Muscle of arm (tissue), 12 donors: ENCODE measurements around the gene CINP. TPM values are rescaled to one million over a fixed set of nuclear protein-coding genes. Genes with fewer than 3 reads are reported as not detected.
"Not testable (repeated sequence)": the region's sequence is repeated elsewhere in the genome, so short reads cannot be mapped to it uniquely, and the experiment has no call there.

Experiments
- DNase-seq: peaks from one replicate; pipeline ENCODE4 v3.0.0-alpha.2; 2013
- polyA plus RNA-seq, 12 donors: library from polyadenylated mRNA; unstranded; fragments of 120-200 nt; gene quantifications; one replicate each; pipeline ENCODE4 v1.2.1, GENCODE V29; 2013; ENCODE audit not compliant: insufficient read length in 12 of 12

Gene CINP
- polyA plus RNA-seq, 12 donors, result 26.6 to 57.1 (median 31.5) TPM; not detected in 1

DNA sequence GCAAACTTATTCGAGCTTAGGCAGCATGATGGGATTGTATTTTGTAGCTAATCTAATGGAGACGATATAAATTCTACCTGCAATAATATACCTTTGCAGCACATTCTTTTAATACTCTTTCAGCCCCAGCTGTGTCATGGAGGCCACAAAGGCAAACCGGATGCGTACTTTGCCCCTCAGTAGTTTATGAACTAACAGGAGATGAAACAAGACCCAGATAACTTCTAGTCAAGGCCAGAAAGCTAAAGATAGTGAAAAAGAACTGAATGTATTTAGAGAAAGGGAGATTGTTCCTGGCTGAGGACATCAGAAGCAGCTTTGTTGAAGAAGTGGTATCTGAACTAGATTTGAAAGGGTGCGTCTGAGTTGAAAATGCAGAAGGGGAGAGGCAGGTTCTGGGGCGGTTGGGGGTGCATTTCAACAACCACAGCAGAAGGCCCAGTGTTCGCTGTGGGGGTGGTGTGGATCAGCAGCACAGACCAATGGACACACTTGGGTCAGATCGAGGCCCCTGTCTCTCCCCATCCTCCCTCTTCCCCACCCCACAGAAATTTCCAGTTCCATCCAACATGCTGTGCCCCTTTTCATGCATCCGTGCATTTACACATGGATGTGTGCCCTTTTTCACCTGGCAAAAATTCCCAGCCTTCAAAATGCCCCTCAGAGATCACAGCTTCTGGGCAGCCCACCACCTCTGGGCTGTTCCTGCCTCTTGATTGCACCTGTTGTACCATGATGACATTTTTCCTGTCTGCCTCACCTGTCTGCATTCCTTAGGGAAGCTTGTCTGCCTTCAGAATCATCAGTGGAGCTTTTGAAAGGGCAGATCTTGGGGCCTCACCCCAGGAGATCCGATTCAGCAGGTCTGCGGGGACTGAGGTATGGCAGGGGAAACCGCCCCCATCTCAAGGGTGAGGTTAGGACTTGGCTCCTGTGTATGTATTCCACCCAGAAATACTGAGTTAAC is 41.0 kb downstream of the CINP start:
- DNase-seq, result no peak

DNA sequence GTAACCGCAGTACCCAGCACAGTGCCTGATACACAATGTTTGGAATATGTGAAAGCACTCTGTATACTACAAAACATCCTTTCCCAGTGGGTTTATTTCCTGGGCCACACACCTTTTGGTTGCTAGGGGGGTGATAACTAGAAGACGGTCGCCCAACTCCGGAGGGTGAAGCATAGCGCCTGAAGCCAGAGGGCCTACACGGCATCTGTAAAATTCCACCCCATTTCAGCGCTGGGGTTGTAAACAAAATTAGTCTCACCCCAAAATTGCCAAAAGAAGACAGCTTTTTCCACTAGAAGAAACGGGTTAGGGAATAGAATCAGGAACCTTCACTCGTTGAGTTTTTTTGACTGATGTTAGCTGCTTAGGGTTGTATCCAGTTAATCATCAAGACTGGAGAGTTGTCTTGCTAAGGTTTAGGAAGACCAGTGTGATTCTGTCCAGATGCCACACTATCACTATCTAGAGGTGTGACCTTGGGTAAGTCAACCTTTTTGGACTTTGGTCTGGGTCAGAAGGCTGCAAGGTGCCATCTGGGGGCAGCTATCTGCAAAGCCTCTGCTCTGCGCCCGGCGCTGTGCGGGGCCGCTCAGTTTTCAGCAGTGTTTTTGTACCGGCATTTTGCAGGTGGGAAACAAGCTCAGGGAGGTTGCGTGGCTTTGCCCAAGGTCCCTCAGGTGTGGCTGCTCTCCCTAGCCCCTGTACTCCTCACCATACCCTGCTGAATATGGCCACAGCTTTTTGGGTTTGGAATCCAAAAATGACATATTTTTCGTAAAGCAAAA is 41.8 kb downstream of the CINP start:
- no peak for DNase-seq

GRCh38 chr14:102320033-102320660 is 42.5 kb downstream of the CINP start:
- DNase-seq, result peak; percentile 52

DNA sequence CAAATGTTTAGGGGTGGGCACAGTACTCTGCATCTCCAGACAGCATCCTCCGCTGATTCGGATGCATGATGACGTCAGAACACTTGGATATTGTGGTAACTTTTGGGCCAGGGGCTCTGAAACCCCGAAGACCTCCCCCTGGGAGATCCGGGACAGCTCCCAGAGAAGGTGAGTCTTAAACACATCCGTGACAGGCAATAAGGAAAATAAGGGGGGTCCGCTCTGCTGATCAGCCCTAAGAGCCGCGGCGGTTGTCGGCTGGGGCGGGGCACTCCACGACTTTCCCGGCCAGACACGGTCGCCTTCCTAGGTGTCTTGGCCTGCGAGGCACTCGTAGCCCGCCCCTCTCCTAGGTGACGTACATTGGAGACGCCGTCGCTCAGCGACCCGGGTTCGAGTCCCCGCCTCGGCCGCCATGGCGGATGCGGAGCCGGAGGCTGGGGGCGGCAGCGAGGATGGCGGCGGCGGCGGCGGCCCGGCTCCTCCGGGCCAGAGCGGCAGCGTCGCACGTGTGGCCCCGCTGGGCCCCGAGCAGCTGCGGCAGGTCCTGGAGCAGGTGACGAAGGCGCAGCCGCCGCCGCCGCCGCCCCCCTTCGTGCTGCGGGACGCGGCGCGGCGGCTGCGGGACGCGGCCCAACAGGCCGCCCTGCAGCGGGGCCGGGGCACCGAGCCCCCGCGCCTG is 43.2 kb downstream of the CINP start, which contains the start of gene ZNF839:
ZNF839 (plus strand) TSS at position 396 of the 682 bp plus-strand sequence; CDS start at position 416, 20 bp downstream.
- DNase-seq, result peak; percentile 93

- no peak for DNase-seq
Observed at GRCh38 chr14:102318781-102319276, 43.9 kb downstream of the CINP start.

DNA sequence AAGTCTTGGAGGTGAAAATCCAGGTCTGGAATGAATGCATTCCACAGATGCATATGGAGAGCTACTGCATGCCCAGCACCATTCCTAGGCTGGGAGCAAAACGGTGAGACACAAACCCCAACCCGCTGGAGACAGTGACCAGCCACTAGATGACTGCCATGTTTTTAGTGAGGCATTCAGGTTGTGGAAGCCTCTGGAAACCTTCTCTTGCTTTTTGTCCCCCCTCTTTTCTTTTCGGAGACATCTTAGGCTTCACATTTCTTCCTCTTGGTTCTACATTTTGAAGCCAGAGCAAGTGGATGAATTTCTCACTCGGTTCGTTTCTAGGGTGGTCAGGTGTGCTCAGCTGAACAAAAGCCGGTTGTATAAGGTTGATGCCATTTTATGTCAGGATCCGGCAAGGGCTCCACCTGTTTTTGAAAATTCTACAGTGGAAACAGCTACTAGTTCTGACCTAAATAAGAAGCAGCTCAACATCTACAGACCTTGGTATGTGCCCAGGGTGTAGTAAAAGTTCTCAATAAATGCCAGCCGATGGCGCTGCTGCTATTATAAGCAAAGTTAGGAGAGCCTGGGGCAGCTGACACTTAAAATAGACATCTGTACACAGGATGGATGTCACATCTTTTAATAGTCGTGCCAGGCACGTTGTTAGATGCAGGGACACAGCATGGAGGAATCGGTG is 45.0 kb downstream of the CINP start:
- peak; percentile 22 for DNase-seq

GRCh38 chr14:102316743-102317563 is 45.7 kb downstream of the CINP start:
- DNase-seq, result peak; percentile 93

DNA sequence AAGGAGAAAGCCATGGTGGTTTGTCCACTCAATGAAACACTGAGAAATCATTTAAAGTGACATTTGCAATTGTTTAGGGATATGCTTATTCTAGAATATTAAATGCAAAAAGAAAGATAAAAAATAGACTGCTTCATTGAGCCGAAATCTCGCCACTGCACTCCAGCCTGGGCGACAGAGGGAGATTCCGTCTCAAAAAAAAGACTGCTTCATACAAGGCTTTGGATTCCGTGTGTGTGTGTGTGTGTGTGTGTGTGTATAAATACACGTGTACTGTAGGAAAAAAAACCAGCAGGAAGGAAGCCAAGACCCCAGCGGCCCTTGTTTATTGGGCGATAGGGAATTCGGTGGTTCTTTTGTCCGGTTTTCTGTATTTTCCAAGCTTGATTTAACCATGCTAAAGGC is 46.4 kb downstream of the CINP start:
- DNase-seq, result no peak

DNA sequence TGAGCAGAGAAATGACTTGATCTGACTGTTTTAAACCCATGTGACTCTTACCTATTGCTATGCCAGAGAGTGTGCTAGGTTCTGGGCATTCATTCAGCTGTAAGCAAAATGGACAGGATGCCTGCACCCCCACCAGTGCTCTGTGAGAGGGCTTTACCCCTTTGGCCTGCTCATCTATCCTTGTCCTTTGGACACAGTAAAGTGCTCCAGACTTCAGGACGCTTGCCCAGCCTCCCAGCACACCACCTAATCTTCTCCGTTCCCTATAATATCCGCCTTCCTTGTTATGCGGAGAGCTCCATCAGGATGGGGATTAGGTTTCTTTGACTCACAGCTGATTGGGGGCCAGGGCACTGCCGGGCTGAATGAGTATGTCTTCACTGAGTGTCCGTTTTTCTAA is 47.6 kb downstream of the CINP start:
- DNase-seq, result no peak

GRCh38 chr14:102314242-102315011 is 48.3 kb downstream of the CINP start:
- DNase-seq, result peak; percentile 87

DNA sequence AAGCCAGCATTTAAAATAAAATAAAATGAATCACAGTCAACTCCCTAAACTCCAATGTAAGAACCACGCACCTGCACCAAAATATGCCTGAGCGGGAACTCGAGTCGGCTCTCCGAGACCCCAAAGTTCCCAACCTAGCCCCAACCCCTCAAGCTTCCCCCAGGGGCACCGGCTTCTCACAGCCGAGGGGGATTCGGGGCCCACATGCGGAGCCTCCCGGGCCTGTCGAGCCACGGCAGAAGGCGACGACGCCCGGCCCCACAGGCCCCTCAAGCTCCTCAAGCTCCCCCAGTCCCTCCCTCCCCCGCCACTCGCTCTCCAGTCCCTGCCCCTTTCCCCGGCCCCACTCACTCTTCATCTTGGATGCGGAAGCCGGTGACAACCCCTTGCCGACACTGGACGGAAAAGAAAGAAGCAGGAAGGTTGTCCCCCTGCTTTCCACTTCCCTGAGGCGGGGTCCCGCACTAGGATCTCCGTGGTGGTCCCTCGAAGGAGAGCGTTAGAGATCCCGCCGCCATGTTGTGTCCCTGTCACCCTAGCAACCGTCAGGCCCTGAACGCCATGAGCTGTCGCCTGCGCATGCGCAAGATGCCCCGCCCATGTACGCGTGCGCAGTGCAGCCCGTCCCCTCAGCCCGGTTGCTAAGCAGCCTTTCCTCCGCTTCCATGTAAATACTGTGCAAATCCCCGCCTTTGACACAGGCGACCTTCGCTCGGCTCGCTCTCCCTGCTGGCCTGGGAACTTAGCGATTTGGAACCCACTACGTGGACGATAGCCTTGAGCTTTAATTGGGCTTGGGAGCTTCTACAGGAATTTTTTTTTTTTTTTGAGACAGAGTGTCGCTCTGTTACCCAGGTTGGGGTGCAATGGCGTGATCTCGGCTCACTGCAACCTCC is 57.8 kb downstream of the CINP start, which contains the start of gene MOK:
MOK (minus strand) TSS at position 554 of the 896 bp plus-strand sequence; CDS start at position 358, 196 bp downstream.
- DNase-seq, result peak; percentile 99

DNA sequence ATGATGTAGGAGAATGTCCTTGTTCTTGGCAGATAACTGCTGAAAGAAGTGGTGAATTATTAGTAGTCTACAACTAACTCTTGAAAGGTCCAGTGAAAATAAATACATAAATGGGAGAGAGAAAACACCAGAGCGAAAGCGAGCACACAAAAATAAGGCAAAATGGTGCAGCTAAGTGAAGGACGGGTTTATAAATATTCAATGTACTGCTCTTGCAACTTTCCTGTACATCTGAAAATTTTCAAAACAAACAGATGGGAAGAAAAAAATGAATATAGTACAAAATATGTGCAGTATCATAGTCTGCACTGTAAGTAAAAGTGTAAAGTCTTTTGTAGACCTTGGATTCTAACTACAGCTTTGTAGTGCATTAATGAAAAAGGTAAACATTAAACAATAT is 59.0 kb downstream of the CINP start:
- DNase-seq, result no peak

DNA sequence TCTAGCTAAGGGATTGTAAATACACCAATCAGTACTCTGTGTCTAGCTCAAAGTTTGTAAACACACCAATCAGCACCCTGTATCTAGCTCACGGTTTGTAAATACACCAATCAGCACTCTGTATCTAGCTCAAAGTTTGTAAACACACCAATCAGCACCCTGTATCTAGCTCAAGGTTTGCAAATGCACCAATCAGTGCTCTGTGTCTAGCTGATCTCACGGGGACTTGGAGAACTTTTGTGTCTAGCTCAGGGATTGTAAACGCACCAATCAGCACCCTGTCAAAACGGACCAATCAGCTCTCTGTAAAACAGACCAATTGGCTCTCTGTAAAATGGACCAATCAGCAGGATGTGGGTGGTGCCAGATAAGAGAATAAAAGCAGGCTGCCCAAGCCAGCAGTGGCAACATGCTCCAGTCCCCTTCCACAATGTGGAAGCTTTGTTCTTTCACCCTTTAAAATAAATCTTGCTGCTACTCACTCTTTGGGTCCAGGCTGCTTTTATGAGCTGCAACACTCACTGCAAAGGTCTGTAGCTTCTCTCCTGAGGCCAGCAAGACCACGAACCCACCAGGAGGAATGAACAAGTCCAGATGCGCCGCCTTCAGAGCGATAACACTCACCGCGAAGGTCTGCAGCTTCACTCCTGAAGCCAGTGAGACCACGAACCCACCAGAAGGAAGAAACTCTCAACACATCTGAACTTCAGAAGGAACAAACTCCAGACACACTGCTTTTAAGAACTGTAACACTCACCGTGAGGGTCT is 64.2 kb downstream of the CINP start:
- not testable (repeated sequence) for DNase-seq
